WTC11 (cell line): ENCODE measurements around the gene TMEM205.

Experiments
- CREB1 ChIP-seq: sonication (generic); formaldehyde crosslinking; IDR thresholded peaks from 2 replicates; pipeline ENCODE4 v1.8.0; 2023; ENCODE audit warnings: mild to moderate bottlenecking, missing genetic modification reagents
- MYBL2 ChIP-seq: sonication (generic); formaldehyde crosslinking; IDR thresholded peaks from 2 replicates; pipeline ENCODE4 v1.8.1; 2023; ENCODE audit warnings: mild to moderate bottlenecking, moderate library complexity, missing genetic modification reagents
- NR1H2 ChIP-seq: sonication (generic); formaldehyde crosslinking; IDR thresholded peaks from 2 replicates; pipeline ENCODE4 v1.9.0; 2021; ENCODE audit warnings: mild to moderate bottlenecking, moderate library complexity, missing genetic modification reagents
- RELA ChIP-seq: sonication (generic); formaldehyde crosslinking; IDR thresholded peaks from 2 replicates; pipeline ENCODE4 v1.8.1; 2022; ENCODE audit warnings: missing genetic modification reagents, mild to moderate bottlenecking, borderline replicate concordance
- ZBTB21 ChIP-seq: sonication (generic); formaldehyde crosslinking; IDR thresholded peaks from 2 replicates; pipeline ENCODE4 v1.8.1; 2023; ENCODE audit warnings: mild to moderate bottlenecking, missing genetic modification reagents, borderline replicate concordance
- TF ChIP-seq, protein P1 (sequence below): fragments of 250-450 bp; sonication (Bioruptor Pico); IDR thresholded peaks from 2 replicates; pipeline ENCODE4 v1.9.0; 2021; ENCODE audit warnings: mild to moderate bottlenecking
- TF ChIP-seq, protein P2 (sequence below): sonication (generic); formaldehyde crosslinking; IDR thresholded peaks from 2 replicates; pipeline ENCODE4 v1.8.0; 2022; ENCODE audit warnings: mild to moderate bottlenecking, missing genetic modification reagents
- TF ChIP-seq, protein P3 (sequence below): fragments of 250-450 bp; sonication (Bioruptor Pico); IDR thresholded peaks from 2 replicates; pipeline ENCODE4 v1.9.0; 2021; ENCODE audit warnings: mild to moderate bottlenecking
- TF ChIP-seq, protein P4 (sequence below): fragments of 200-600 bp; IDR thresholded peaks from 2 replicates; pipeline ENCODE4 v1.8.0; 2022; ENCODE audit warnings: antibody characterized with exemption
- TF ChIP-seq, protein P5 (sequence below): sonication (generic); formaldehyde crosslinking; conservative IDR thresholded peaks from 2 replicates; pipeline ENCODE4 v1.8.1; 2023; ENCODE audit warnings: mild to moderate bottlenecking, low read depth, missing genetic modification reagents, moderate library complexity

GRCh38 chr19:11367528-11367927 lies 21.5 kb upstream of the TMEM205 start:
- no peak for TF ChIP-seq CREB1 (CRISPR knock-in tag)
- TF ChIP-seq, protein P1, sequence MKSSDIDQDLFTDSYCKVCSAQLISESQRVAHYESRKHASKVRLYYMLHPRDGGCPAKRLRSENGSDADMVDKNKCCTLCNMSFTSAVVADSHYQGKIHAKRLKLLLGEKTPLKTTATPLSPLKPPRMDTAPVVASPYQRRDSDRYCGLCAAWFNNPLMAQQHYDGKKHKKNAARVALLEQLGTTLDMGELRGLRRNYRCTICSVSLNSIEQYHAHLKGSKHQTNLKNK (CRISPR knock-in tag), result no peak
- TF ChIP-seq NR1H2, result no peak
- TF ChIP-seq, protein P2, sequence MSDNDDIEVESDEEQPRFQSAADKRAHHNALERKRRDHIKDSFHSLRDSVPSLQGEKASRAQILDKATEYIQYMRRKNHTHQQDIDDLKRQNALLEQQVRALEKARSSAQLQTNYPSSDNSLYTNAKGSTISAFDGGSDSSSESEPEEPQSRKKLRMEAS (CRISPR knock-in tag), result no peak
- TF ChIP-seq, protein P3, sequence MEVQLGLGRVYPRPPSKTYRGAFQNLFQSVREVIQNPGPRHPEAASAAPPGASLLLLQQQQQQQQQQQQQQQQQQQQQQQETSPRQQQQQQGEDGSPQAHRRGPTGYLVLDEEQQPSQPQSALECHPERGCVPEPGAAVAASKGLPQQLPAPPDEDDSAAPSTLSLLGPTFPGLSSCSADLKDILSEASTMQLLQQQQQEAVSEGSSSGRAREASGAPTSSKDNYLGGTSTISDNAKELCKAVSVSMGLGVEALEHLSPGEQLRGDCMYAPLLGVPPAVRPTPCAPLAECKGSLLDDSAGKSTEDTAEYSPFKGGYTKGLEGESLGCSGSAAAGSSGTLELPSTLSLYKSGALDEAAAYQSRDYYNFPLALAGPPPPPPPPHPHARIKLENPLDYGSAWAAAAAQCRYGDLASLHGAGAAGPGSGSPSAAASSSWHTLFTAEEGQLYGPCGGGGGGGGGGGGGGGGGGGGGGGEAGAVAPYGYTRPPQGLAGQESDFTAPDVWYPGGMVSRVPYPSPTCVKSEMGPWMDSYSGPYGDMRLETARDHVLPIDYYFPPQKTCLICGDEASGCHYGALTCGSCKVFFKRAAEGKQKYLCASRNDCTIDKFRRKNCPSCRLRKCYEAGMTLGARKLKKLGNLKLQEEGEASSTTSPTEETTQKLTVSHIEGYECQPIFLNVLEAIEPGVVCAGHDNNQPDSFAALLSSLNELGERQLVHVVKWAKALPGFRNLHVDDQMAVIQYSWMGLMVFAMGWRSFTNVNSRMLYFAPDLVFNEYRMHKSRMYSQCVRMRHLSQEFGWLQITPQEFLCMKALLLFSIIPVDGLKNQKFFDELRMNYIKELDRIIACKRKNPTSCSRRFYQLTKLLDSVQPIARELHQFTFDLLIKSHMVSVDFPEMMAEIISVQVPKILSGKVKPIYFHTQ (CRISPR knock-in tag), result no peak
- TF ChIP-seq ZBTB21 (CRISPR knock-in tag), result no peak
- TF ChIP-seq, protein P4, sequence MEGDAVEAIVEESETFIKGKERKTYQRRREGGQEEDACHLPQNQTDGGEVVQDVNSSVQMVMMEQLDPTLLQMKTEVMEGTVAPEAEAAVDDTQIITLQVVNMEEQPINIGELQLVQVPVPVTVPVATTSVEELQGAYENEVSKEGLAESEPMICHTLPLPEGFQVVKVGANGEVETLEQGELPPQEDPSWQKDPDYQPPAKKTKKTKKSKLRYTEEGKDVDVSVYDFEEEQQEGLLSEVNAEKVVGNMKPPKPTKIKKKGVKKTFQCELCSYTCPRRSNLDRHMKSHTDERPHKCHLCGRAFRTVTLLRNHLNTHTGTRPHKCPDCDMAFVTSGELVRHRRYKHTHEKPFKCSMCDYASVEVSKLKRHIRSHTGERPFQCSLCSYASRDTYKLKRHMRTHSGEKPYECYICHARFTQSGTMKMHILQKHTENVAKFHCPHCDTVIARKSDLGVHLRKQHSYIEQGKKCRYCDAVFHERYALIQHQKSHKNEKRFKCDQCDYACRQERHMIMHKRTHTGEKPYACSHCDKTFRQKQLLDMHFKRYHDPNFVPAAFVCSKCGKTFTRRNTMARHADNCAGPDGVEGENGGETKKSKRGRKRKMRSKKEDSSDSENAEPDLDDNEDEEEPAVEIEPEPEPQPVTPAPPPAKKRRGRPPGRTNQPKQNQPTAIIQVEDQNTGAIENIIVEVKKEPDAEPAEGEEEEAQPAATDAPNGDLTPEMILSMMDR, result no peak
- TF ChIP-seq MYBL2, result no peak
- no peak for TF ChIP-seq RELA (CRISPR knock-in tag)
- TF ChIP-seq, protein P5, sequence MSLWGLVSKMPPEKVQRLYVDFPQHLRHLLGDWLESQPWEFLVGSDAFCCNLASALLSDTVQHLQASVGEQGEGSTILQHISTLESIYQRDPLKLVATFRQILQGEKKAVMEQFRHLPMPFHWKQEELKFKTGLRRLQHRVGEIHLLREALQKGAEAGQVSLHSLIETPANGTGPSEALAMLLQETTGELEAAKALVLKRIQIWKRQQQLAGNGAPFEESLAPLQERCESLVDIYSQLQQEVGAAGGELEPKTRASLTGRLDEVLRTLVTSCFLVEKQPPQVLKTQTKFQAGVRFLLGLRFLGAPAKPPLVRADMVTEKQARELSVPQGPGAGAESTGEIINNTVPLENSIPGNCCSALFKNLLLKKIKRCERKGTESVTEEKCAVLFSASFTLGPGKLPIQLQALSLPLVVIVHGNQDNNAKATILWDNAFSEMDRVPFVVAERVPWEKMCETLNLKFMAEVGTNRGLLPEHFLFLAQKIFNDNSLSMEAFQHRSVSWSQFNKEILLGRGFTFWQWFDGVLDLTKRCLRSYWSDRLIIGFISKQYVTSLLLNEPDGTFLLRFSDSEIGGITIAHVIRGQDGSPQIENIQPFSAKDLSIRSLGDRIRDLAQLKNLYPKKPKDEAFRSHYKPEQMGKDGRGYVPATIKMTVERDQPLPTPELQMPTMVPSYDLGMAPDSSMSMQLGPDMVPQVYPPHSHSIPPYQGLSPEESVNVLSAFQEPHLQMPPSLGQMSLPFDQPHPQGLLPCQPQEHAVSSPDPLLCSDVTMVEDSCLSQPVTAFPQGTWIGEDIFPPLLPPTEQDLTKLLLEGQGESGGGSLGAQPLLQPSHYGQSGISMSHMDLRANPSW, result no peak
